GM12892 (cell line): ENCODE results near the gene ATP2A3.

Source experiments
- POLR2A ChIP-seq: IDR thresholded peaks from 2 replicates; pipeline ENCODE4 v1.6.1; 2011; ENCODE audit warnings: low read depth, low read length, control low read depth
- POLR2AphosphoS5 ChIP-seq: IDR thresholded peaks from 2 replicates; pipeline ENCODE4 v1.6.1; 2011; ENCODE audit warnings: low read depth, low read length, control low read depth
- TAF1 ChIP-seq: IDR thresholded peaks from 2 replicates; pipeline ENCODE4 v1.6.1; 2011; ENCODE audit warnings: low read depth, mild to moderate bottlenecking, control low read depth, low read length, borderline replicate concordance

DNA sequence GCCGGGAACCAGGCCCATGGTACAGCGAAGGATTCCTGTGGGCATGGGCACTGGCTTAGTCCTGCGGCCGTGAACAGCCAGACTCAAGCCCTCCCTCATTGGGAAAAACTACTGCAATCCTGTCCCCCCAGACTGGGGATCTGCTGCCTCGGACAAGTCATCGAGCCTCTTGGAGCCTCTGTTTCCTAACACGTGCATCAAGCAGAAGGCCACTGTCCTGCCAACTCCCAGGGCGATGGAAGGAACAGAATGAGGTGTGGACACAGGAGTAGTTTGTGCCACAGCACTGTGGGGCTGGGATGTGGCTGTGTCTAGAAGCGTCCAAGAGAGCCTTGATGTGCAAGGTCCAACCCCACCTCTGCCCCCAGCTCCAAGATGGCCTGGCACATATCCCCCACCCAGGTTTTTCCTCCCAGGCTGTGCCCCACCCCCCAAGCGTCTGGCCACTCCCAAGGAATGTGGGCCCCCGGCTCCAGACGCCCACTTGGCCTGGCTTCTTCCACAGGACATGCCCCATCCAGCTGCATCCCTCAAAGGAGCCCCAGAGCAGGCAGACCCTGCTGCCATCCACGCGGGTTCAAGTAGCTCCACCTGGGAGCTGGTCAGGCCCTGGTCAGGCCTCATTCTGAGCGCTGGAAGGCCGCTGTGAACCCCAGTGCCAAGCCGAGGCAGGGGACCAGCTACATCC is 74.8 kb downstream of the ATP2A3 start:
- no peak for TF ChIP-seq TAF1
- TF ChIP-seq POLR2A, result no peak
- no peak for TF ChIP-seq POLR2AphosphoS5
